Ovary (tissue), 9 donors: ENCODE measurements around the gene CRNKL1. TPM values are rescaled to one million over a fixed set of nuclear protein-coding genes. Genes with fewer than 3 reads are reported as not detected.

Source experiments
- DNase-seq, 5 donors: peaks; one replicate each; pipeline ENCODE4 v3.0.0-alpha.2; 2019 to 2020
- H3K27ac ChIP-seq, 2 donors: fragments of 200-600 bp; one replicate each; pipeline versions ENCODE4 v1.5.1 to v1.8.0; 2019 to 2022
- H3K27me3 ChIP-seq: fragments of 200-600 bp; one replicate; pipeline ENCODE4 v1.8.0; 2022
- H3K36me3 ChIP-seq: fragments of 200-600 bp; sonication (generic); one replicate; pipeline ENCODE4 v1.5.1; 2019
- H3K4me1 ChIP-seq: one replicate; pipeline ENCODE4 v1.8.1; 2013; ENCODE audit warnings: mild to moderate bottlenecking, moderate library complexity; ENCODE audit not compliant: insufficient read depth
- H3K4me3 ChIP-seq: fragments of 200-600 bp; sonication (generic); one replicate; pipeline ENCODE4 v1.5.1; 2017
- H3K9me3 ChIP-seq, 2 donors: fragments of 200-600 bp in 1 of 2; sonication (generic) in 1 of 2; one replicate each; pipeline versions ENCODE4 v1.5.1 to v1.8.1; 2013 to 2019; ENCODE audit warnings: mild to moderate bottlenecking in 1 of 2, moderate library complexity in 1 of 2
- CTCF ChIP-seq, 3 donors: fragments of 450-650 bp in 2 of 3; fragments of 200-600 bp in 1 of 3; IDR thresholded peaks; one replicate each; pipeline versions ENCODE4 v1.5.1 to v1.8.0; 2016 to 2022; ENCODE audit warnings: antibody characterized with exemption in 3 of 3, mild to moderate bottlenecking in 1 of 3
- EP300 ChIP-seq: sonication (generic); formaldehyde crosslinking; IDR thresholded peaks from one replicate; pipeline ENCODE4 v1.6.1; 2017; ENCODE audit warnings: antibody characterized with exemption
- POLR2A ChIP-seq: fragments of 450-650 bp; IDR thresholded peaks from one replicate; pipeline ENCODE4 v1.6.1; 2017; ENCODE audit warnings: antibody characterized with exemption, mild to moderate bottlenecking, moderate library complexity
- WGBS, 3 donors: extraction: QIAGEN DNeasy Blood & Tissue Kit in 1 of 3; methylation state at CpG; one replicate each; pipeline versions ENCODE4 v1.1.5 to v1.1.7; 2013 to 2017; 5-methylcytosine and 5-hydroxymethylcytosine counted together
- intact Hi-C, 4 donors: fragments of 100-400 bp; cut with DNase I; formaldehyde crosslinking; loops; one replicate each; pipeline versions ENCODE4 v1.11.0 to v1.15.1; 2022 to 2023
- polyA plus RNA-seq, 2 donors: library from polyadenylated mRNA; stranded (reverse); fragments of 200-250 nt in 1 of 2; fragments of 350-450 nt in 1 of 2; fragmentation: Illumina TruSeq in 1 of 2; extraction: RNeasy Lipid Tissue Mini Kit (QIAGEN cat#74804) in 1 of 2; gene quantifications; one replicate each; pipeline ENCODE4 v1.2.3, GENCODE V29; 2013 to 2014
- total RNA-seq, 7 donors: library from RNA; depleted of rRNA in 2 of 7; stranded (reverse); fragments of >200 nt in 2 of 7; fragmentation: NEBNext Ultra II Directional in 3 of 7; extraction: Animal tissue kit (Norgen Biotek cat#: 25700) in 3 of 7; gene quantifications; one replicate each; pipeline versions ENCODE4 v1.1.0 to v1.2.4, GENCODE V29; 2016 to 2023
- donor health status: DM: no; HTN: no; CAD: no; lungs with moderate emphysema.
- donor health status: DM: no; HTN: no; CAD: no.
- donor health status: Bipolar disorder and iron deficiency.
- donor health status: DM: yes; HTN: yes; CAD: no.
- donor health status: DM: no; HTN: no; CAD: no.
- donor health status: DM: yes; HTN: yes; CAD: no.

CRNKL1 gene
- total and polyA plus RNA-seq, 9 donors, result 12.7 to 25.0 (median 22.5) TPM

- H3K9me3 ChIP-seq, result no peaks in the 10 kb centered on the region
- intact Hi-C loops, result loop anchor here in 2 of 4 donors (10.0 kb wide), 2 partner anchors 510 to 730 kb away; no protein-coding TSS in a partner anchor
- H3K27ac ChIP-seq, result no peak overlapping the region
- 70 to 84% (median 80%) methylated on average over 9 of the region's 9 CpGs for WGBS, 3 donors
- H3K27me3 ChIP-seq, result no peaks in the 10 kb centered on the region
- TF ChIP-seq CTCF (IDR thresholded peaks at IDR 0.05), result no peak
- TF ChIP-seq EP300, result no peak
- no peak for TF ChIP-seq POLR2A
- no peak for DNase-seq
- no peaks in the 10 kb centered on the region for H3K36me3 ChIP-seq
- no peaks in the 10 kb centered on the region for H3K4me1 ChIP-seq
- no peak overlapping the region for H3K4me3 ChIP-seq
These were observed 32.8 kb upstream of the CRNKL1 start for GRCh38 chr20:20085071-20085470.

- intact Hi-C loops, result loop anchor here in 2 of 4 donors (10.0 kb wide), 2 partner anchors 510 to 730 kb away; no protein-coding TSS in a partner anchor
- TF ChIP-seq POLR2A, result no peak
- no peak for TF ChIP-seq CTCF (IDR thresholded peaks at IDR 0.05)
- TF ChIP-seq EP300, result no peak
- H3K27me3 ChIP-seq, result no peaks in the 10 kb centered on the region
- 71 to 79% (median 77%) methylated on average over 8 of the region's 8 CpGs for WGBS, 3 donors
- H3K27ac ChIP-seq, result no peak overlapping the region
- no peaks in the 10 kb centered on the region for H3K4me1 ChIP-seq
- no peaks in the 10 kb centered on the region for H3K36me3 ChIP-seq
- DNase-seq, result no peak
- H3K9me3 ChIP-seq, result no peaks in the 10 kb centered on the region
- H3K4me3 ChIP-seq, result no peak overlapping the region
These were observed 32.1 kb upstream of the CRNKL1 start for GRCh38 chr20:20084296-20084752.

- WGBS, 3 donors, result 1 to 2% (median 1%) methylated on average over 3 of the region's 3 CpGs
These were observed 31.5 kb upstream of the CRNKL1 start for GRCh38 chr20:20083807-20084206.

GRCh38 chr20:20079102-20079784, 27.0 kb upstream of the CRNKL1 start:
- H3K9me3 ChIP-seq, result no peaks in the 10 kb centered on the region
- 44 to 51% (median 45%) methylated on average over 5 of the region's 5 CpGs for WGBS, 3 donors
- no peak overlapping the region for H3K4me3 ChIP-seq
- H3K36me3 ChIP-seq, result no peaks in the 10 kb centered on the region
- no peak overlapping the region for H3K27ac ChIP-seq
- no peaks in the 10 kb centered on the region for H3K4me1 ChIP-seq
- DNase-seq, result no peak
- no peaks in the 10 kb centered on the region for H3K27me3 ChIP-seq
- intact Hi-C loops, result no loop called here
- no peak for TF ChIP-seq POLR2A
- TF ChIP-seq EP300, result no peak
- TF ChIP-seq CTCF (IDR thresholded peaks at IDR 0.05), result no peak

More at GRCh38 chr20:20083807-20084206, 31.5 kb upstream of the CRNKL1 start:
- H3K27me3 ChIP-seq, result no peaks in the 10 kb centered on the region
- H3K4me1 ChIP-seq, result no peaks in the 10 kb centered on the region
- TF ChIP-seq POLR2A, result no peak
- peak in 1 of 3 donors; percentile 10 for TF ChIP-seq CTCF (IDR thresholded peaks at IDR 0.05)
- H3K36me3 ChIP-seq, result no peaks in the 10 kb centered on the region
- intact Hi-C loops, result loop anchor here in 2 of 4 donors (10.0 kb wide), 2 partner anchors 511 to 731 kb away; no protein-coding TSS in a partner anchor
- H3K9me3 ChIP-seq, result no peaks in the 10 kb centered on the region
- DNase-seq, result no peak
- H3K4me3 ChIP-seq, result no peak overlapping the region
- no peak overlapping the region for H3K27ac ChIP-seq
